ENCODE data around the gene DOK5.

The DOK5 gene

DNA sequence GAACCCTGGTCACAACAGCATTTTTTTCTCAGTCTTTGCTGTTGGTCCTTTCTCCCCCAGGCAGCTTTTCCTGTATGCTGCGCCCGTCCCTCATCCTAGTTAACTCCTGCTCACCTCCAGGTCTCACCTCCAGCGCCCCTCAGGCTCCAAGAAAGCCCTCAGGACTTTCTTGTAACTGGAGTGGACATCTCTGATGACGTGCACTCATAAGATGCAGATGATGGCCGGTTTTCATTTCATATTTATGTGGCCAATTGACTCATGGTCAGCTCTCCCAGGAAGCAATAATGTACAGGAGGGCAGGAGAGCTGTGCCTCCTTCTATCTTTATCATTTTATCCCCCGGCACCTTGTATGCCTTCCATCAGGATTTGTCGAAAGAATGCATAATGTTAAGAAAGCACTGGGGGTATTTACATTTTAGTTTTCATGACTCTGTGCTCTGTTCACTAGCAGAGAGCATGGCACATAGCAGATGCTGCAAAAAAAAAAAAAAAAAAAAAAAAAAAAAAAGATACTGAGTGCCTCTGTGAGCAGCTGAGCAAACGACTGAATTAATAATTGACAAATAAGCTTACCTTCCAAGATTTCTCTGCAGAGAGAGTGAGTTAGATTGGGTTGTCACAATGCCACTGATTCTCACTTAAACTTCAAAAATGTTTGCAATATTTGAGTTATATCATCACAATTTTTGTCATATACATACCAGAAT is 170.2 kb downstream of the DOK5 start:
- DNase-seq (ENCODE audit: low read depth in 2 of 2), result no peak

DNA sequence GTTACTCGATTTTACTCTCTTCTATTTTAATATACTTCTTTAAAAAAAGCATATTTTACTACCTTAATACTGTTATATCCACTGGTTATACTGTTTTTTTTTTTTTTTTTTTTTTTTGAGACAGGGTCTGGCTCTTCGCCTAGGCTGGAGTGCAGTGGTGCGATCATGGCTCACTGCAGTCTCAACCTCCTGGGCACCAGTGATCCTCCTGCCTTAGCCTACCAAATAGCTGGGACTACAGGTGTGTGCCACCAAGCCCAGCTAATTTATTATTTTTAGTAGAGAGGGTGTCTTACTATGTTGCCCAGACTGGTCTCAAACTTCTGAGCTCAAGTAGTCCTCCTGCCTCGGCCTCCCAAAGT is 170.7 kb downstream of the DOK5 start:
- no peak for DNase-seq (ENCODE audit: low read depth in 2 of 2)

DNA sequence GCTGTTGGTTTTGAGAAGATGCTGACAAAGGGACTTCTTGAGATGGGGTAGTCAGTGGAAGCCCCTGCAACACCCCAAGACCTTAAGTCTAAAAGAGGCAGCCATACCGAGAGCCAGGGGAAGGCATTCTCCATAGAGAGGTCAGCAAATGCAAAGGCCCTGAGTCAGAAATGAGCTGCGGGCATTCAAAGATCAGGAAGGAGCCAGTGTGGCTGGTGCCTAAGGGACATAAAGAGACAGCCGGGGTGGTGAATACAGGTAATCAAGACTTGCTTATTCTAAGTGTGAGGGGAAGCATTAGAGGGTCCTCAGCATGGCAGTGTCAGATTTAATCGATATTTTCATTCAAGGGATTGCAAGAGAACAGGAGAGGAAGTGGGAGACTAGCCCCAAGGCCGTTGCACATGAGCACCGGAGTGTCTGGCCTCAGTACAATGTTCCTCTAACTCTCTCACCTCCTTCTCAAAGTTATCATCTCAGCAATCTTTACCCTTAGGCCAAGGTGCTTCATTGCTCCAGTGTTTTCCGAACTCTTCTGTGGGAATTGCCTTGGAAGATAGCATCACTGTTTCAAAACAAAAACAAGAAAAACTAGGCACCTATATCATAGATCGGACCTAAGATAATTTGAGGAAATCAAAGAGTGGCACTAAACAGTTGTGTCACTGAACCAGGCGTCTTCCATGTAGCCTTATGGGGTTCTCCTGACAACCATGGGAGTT is 173.2 kb downstream of the DOK5 start:
- no peak for DNase-seq (ENCODE audit: low read depth in 2 of 2)

DNA sequence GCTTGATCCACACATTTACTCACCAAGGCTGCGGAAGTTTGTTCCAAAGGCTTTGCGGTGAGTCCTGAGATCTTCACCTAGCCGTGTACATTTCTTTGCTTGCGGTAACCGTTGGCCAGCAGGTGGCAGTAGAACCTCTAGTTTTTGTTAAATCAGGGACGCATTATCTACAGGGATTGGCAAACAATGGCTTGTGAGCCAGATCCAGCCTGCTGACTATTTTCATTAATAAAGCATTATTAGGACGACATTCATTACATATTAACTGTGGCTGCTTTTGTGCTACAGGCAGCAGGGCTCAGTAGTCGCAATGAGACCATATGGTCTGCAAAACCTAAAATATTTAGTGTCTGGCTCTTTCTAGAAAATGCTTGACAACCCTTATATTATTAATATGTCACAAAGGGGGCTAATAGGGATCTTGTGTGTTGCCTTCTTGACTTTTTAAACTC is 174.1 kb downstream of the DOK5 start:
- peak; percentile 17 to 32 for DNase-seq (ENCODE audit: low read depth in 2 of 2)

DNA sequence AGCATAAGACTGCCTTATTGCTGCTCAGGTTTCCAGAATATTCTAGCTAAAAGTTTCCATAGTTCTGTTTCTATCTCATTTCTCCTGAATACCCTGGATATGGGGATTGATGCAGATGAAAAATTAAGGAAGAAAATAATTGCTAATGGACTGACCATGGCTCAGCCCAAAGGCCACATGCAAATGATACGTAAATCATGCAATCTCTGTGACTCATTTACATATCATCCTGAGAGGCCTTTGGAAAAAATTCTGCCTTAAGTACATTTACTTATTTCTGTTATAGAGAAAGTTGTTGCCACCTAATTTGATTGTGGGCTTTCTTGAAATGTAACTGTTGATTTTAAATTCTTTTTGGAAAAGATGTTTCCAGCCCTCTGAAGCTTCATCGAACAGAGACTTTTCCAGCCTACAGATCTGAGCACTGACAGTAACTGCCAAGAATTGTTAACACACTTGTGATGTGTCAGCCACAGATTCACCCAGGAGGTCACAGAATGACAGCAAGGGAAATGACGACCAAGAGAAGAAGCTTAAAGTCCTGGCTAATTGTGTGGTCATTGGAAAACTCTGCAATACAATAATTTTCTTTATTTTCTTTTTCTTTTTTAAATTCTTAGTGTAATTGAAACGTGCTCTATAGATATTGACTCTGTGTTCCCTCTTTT is 174.8 kb downstream of the DOK5 start:
- no peak for DNase-seq (ENCODE audit: low read depth in 2 of 2)

DNA sequence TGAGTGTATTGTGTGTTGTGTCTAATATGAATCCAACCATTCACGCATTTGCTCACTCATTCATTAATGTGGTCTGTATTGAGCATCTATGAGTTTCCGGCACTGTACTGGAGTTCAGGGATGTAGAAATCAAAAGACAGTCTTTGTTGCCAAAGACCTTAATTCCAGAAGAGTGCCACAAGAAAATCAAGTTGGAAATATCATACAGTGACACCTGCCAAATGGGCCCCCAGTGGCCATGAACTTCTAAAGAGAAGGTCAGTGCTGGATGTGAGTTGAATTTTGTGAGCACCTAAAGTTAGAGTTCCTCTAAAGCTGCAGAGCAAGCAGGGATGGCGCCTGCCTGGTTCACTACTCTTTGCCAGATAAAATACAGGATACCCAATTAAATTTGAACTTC is 175.9 kb downstream of the DOK5 start:
- no peak for DNase-seq (ENCODE audit: low read depth in 2 of 2)

DNA sequence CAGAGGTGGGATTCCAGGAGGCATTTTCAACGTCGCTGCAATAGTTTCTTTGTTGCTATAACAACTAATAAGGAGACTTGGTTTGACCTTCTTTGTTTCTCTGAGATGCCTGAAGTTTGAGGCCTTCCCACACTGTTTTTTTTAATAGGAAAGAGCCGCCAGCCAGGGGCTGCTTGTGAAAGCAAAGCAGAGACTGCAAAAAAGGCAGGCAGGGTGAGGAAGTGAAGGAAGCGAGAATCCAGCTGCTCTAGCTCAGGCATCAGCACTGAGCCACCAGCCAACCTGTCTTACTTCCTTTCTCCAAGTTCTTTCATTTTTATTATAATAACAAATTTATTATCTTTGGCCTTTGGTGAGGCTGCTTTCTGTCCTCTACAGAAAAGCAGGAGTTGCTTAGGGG is 179.1 kb downstream of the DOK5 start:
- no peak for DNase-seq (ENCODE audit: low read depth in 2 of 2)

DNA sequence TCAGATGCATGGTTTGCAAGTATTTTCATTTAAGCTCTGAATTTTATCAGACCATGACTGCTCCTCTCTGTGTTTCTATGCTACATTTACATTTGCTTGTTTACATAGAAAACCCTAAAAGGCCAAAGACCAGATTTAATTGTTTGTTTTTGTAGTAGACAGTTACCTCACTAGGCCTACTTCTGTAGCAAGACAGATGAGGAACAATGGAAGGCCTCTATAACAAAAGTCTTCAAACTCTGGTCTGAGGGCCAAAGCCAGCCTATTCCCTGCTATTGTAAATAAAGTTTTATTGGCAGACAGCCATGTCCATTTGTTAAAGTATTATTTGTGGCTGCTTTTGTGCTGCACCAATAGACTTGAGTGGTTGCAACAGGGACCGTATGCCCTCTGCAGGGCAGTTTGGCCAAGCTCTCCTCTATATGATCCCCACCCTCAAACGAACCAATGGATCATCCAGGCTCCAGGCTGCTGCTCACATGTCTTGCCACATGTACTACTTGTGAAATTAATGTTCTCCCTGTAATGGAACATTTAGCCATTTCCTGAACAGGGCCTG is 182.0 kb downstream of the DOK5 start:
- DNase-seq (ENCODE audit: low read depth in 2 of 2), result no peak

DNA sequence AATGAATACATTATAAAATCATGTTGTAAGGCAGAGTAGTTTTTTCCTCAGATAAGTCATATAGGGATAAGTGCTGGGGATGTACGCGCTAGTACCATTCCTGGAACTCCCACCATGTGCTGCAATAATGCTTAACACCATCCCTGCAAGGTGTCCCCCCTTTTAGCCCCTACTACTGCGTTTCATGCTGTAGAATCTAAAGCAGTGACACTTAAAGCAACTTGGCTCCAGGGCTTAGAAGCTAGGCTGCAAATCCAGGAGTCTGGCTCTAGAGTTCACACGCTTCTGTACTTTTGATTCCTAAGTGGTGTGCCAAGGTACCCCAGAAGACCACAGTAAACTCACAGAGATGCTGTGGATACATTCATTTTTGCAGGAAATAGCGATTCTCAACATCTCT is 183.1 kb downstream of the DOK5 start:
- DNase-seq (ENCODE audit: low read depth in 2 of 2), result no peak

DNA sequence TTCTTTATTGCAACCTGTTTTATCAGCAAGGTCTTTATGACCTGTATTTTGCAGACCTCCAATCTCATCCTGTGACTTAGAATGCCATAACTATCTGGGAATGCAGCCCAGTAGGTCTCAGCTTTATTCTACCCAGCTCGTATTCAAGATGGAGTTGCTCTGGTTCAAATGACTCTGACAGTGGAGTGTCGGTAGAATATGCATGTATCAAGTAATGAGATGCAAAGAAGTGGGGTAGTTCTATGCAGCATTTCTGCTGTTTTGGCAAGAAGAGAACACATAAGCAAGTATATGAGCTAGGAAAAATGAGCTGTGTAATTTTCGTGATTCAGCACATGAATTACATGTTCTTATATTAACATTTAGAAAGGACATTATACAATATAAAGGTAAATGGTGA is 185.9 kb downstream of the DOK5 start:
- no peak for DNase-seq (ENCODE audit: low read depth in 2 of 2)

DNA sequence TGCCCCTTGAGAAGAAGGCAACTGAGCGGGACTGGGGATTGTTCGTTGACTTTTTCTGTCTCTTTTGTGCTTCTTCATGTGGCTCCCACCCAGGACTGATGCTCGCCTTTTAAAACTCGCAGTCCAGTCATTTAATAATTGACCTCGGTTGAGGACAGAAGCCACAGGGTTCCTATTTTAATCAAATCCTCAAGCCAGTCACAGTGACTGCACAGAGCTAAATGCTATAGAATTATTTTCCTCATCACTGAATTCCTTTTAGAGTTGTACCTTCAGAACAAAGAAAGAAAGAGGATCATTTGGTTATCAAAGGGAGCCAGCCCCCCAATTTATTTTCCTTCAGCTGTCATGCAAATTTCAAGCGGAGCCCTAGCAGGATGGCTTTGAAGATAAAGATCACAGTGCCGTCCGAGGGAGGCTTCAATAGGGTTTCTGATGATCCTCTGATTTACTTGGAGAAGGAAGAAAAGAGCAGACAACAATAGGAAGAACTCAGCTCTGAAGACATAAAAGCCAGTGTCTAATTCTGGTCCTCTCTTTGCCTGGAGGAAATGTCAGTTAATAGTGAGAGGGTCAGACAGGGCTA is 186.6 kb downstream of the DOK5 start:
- no peak for DNase-seq (ENCODE audit: low read depth in 2 of 2)

DNA sequence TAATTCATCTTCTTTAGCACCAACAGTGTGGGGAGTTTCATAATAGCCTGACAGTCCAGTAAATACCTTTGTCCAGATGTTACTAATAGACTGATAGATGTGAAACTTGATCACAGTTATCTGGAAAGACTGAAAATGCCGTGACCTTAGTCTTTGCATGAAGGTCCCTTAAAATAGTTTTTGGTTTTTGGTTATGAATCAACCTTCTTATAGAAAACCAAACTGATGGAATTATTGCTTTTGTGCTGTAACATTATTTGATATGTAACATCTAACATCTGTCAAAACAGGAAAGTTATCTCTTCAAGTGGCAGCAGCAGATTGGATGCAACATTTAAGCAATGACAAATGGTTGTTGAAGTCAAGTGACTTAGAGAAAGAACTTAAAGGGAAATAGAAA is 190.4 kb downstream of the DOK5 start:
- no peak for DNase-seq (ENCODE audit: low read depth in 2 of 2)

DNA sequence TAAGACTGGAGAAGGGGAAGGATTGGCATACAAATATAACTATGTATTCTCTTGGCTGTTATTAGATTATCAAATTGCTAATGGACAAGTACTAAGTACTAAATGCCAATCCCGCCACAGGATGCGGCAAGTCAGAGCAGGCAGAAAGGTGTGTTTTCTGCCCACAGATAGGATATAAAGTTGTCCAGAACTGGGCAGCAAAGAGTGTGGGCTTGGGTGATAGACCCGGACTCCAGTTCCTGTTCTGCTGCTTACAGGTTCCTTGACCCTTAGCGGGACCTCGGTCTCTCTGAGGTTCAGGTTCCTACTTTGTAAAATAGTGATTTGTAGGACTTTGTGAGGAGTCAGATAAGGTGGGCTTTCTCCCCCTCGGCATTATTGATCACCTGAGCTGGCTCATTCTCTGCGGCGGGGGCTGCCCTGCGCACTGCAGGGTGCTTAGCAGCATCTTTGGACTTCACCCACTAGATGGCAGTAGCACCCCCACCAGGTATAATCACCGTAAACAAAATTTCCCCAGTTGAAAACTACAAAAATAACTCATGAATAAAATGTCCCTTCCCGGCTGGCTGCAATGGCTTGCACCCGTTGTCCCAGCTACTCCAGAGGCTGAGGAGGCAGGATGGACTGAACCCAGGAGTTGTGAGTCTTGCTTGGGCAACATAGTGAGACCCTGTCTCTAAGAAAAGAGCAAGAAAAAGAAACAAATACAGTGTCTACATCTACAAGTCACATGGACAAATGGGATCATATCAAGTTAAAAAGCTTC is 193.1 kb downstream of the DOK5 start:
- DNase-seq (ENCODE audit: low read depth in 2 of 2), result peak in 1 of 2 donors; percentile 8

DNA sequence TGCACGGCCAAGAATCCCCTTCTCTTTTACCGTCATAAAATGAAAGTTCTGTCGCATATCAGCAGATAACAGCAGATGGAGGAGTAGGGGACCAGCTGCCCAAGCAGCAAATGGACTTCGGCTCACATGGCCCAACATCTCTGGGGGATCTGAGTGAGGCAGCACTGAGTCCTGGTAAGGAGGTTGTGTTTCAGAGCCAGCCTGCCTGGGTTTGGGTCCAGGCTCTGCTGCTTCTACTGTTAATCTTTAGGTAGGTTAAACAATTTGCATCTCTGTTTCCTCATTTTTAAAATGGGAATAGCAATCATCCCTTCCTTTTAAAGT is 193.6 kb downstream of the DOK5 start:
- DNase-seq (ENCODE audit: low read depth in 2 of 2), result no peak

DNA sequence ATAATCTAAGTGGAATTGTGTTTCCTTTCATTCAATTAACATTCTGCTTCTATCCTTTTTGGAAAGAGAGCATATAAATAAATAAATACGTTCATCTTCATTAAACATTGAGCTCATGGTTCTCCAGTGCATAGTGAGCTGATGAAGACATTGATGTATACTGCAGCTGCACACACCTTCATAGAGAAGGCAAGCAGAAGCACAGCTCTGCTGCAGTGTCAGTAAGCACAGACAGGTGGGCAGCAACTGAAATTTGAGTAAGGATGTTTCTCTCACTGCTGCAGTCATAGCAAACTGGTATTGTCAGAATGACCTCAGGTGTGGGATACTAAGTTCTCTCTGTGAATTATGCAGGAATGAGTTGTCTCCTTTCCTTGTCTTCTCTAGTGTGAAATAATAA is 202.9 kb downstream of the DOK5 start:
- DNase-seq (ENCODE audit: low read depth in 2 of 2), result no peak

DNA sequence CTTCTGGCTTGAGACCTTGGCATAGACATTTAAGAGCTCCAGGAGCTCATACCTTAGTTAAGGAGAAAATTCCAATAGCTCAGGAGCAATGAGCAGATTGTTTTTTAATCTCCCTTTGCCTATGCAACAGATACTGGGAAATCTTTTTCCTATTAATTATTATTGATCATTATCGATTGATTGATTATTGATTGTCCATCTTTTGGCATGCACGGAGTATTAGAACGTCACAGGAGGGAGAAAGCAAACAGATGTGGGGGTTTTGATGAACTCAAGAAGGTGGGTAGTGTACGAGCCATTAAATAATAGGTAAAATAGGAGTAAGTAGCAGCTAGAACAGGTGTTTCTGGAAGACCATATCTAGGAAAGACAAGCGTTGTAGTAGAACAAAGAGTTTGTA is 205.0 kb downstream of the DOK5 start:
- no peak for DNase-seq (ENCODE audit: low read depth in 2 of 2)

DNA sequence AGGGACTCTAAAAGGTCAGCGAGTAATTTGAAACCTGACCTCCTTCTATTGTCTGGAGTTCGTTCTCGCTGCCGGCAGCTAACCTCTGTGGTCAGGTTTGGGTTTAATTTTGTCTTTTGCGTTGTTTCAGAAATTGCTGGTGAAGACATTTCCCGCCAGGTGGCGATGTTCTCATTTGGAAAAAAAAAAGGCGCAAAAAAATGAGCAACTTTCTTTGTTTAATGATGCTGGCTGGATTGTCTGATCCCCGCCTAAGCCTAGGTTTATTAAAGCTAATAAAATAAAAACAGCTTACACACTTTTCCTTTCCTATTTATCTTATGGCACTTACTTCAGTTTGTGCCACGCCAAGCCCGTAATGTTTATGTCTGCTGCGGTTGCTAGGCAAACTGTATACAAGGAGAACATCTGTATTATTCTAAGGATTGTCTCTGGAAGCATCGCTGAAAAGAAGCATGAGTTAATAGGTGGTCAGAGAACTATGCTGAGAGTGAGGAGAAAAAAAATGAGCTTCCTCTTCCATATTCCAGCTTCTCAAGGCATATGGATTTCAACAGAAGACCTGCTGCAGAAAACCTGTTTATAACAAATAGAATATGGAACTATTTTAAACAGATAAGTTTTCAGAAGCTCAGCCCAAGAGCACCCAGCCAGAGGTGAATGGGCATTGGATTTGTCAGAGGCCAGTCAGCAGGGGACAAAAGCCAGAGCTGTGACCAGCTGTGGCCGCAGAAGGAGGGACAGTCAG is 205.7 kb downstream of the DOK5 start:
- DNase-seq (ENCODE audit: low read depth in 2 of 2), result no peak

DNA sequence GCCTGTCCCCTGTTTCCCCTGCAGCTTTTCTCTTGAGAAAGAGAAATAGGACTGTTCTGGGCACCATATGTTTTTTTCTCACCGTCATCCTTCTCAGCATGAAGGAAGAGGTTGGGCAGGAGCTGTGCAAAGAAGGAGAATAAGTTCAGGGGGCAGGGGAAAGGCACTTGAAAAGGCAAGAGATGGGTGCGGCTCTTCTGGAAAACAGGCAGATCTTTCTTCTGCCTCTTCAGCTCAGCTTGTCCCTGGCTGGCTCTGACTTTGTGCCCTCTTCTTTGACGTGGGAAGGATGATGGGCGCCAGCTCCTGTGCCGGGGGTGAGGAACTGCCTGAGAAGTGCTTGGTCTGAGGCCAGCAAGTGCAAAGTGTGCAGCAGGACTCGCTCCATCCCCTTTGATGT is 206.5 kb downstream of the DOK5 start:
- DNase-seq (ENCODE audit: low read depth in 2 of 2), result no peak

DNA sequence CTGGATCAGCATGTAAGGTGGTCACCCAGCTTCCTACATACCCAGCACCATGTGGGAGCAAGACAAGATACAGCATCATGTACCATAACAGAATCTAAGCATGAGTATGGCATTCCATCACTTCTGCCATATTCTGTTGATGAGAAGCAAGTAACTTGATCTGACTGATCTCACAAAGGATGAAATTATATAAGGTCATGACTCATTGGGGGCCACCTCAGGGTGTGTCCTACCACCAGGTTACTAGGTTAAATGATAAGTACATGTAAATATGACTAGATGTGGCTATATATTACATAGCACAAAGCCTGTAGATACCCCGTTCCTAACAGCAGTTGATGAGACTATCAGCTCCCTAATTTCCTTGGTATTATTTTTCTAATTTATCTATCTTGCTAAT is 213.1 kb downstream of the DOK5 start:
- DNase-seq (ENCODE audit: low read depth in 2 of 2), result no peak

DNA sequence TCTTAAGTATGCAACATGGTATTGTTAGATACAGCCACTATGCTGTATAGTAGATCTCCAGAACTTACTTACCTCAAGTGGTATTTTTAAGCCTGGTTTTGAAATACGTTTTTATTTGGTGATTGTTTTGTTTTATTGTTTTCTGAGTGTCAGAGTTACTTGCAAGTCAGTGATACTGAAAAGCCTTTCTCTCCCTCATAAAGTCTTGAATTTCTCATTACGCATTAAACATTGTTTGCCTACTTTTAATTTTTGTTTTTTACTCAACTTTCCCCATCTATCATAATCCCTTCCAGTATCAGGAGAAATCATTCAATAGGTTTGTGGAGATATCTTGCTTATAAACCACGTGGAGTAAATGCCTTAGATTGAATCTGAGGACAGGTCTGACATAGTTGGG is 214.9 kb downstream of the DOK5 start:
- DNase-seq (ENCODE audit: low read depth in 2 of 2), result no peak

DNA sequence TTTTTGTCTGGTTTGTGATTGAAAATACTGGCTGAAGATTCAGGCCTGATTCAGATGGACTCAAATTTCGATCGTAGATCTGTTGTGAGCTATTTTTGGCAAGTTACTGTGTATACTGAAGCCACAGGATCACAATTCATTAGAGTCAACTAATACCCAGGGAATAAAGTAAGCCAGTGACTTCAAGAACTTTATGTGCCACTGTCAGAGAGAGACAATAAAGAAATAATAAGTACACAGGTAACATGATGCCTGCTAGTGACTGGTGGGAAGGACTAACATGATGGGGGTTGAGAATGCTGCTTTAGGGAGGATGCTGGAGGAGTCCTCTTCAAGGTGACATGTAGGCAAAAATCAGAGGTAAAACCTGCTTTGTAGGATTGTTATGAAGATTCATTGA is 215.9 kb downstream of the DOK5 start:
- no peak for DNase-seq (ENCODE audit: low read depth in 2 of 2)

Measured in stimulated activated CD8-positive, alpha-beta memory T cell treated with anti-CD3 and anti-CD28 coated beads, Interleukin-15, amount 100 ng/mL, for 48 hours (primary cell).